HEK293 (cell line): ENCODE measurements around the gene FUT3.
"Not testable (repeated sequence)": the region's sequence is repeated elsewhere in the genome, so short reads cannot be mapped to it uniquely, and the experiment has no call there.

ENCODE experiments used
- CTCF ChIA-PET: fragments of 350-600 bp; formaldehyde crosslinking; extraction: SDS; loops from one replicate; lab custom pipeline; 2021; ENCODE audit warnings: antibody characterized with exemption; lab: Yijun Ruan, JAX
- POLR2A ChIA-PET: fragments of 300-600 bp; formaldehyde crosslinking; extraction: SDS; loops from one replicate; lab custom pipeline; 2020; ENCODE audit warnings: antibody characterized with exemption, inconsistent platforms; lab: Yijun Ruan, JAX
- H3K27ac ChIP-seq: fragments of 200-500 bp; sonication (Bioruptor generic); 2 replicates; pipeline ENCODE4 v1.5.1; 2014; ENCODE audit warnings: low read depth, low read length, control low read depth, inconsistent platforms; ENCODE audit errors: extremely low read depth
- H3K36me3 ChIP-seq, 2 experiments: fragments of 200-500 bp in 1 of 2; sonication (Bioruptor generic) in 1 of 2; 1 replicate in 1 of 2; 2 replicates in 1 of 2; pipeline ENCODE4 v1.5.1; 2014 to 2017; ENCODE audit warnings: inconsistent platforms in 2 of 2, low read length in 2 of 2; ENCODE audit not compliant: control insufficient read depth in 2 of 2, insufficient read depth in 1 of 2
- H3K4me1 ChIP-seq: fragments of 200-500 bp; sonication (Bioruptor generic); 2 replicates; pipeline ENCODE4 v1.5.1; 2014; ENCODE audit warnings: mild to moderate bottlenecking, low read length, inconsistent platforms; ENCODE audit not compliant: control insufficient read depth, insufficient read depth
- H3K4me3 ChIP-seq: 2 replicates; pipeline ENCODE4 v1.5.1; 2011; ENCODE audit warnings: low read depth, mild to moderate bottlenecking, control low read depth, low read length, moderate library complexity
- H3K9me3 ChIP-seq: fragments of 200-500 bp; sonication (Bioruptor generic); 2 replicates; pipeline ENCODE4 v1.5.1; 2014; ENCODE audit warnings: low read depth, low read length, inconsistent platforms; ENCODE audit not compliant: control insufficient read depth, insufficient read depth
- HOXA7 ChIP-seq: sonication (generic); formaldehyde crosslinking; IDR thresholded peaks from 2 replicates; pipeline ENCODE4 v1.8.1; 2022; ENCODE audit warnings: missing genetic modification reagents, borderline replicate concordance
- MYNN ChIP-seq: fragments of 450-650 bp; formaldehyde crosslinking; IDR thresholded peaks from 2 replicates; pipeline ENCODE4 v1.5.1; 2016; ENCODE audit warnings: missing biosample characterization, missing genetic modification characterization, borderline replicate concordance
- PBX3 ChIP-seq: sonication (generic); formaldehyde crosslinking; IDR thresholded peaks from 2 replicates; pipeline ENCODE4 v1.8.1; 2022; ENCODE audit warnings: mild to moderate bottlenecking, moderate library complexity, missing genetic modification reagents
- WT1 ChIP-seq: fragments of 450-650 bp; formaldehyde crosslinking; IDR thresholded peaks from 2 replicates; pipeline ENCODE4 v1.5.1; 2016; ENCODE audit warnings: missing biosample characterization, missing genetic modification characterization
- ZBTB10 ChIP-seq: fragments of 450-650 bp; formaldehyde crosslinking; IDR thresholded peaks from 2 replicates; pipeline ENCODE4 v1.5.1; 2016; ENCODE audit warnings: missing biosample characterization, missing genetic modification characterization
- ZBTB7A ChIP-seq: fragments of 450-650 bp; formaldehyde crosslinking; IDR thresholded peaks from 2 replicates; pipeline ENCODE4 v1.5.1; 2016; ENCODE audit warnings: low read depth, missing biosample characterization, missing genetic modification characterization
- ZFP37 ChIP-seq: fragments of 450-650 bp; formaldehyde crosslinking; IDR thresholded peaks from 2 replicates; pipeline ENCODE4 v1.5.1; 2016; ENCODE audit warnings: missing biosample characterization, missing genetic modification characterization
- ZIC2 ChIP-seq: fragments of 450-650 bp; formaldehyde crosslinking; IDR thresholded peaks from 2 replicates; pipeline ENCODE4 v1.5.1; 2016; ENCODE audit warnings: missing biosample characterization, missing genetic modification characterization
- ZNF148 ChIP-seq: fragments of 450-650 bp; formaldehyde crosslinking; IDR thresholded peaks from 2 replicates; pipeline ENCODE4 v1.5.0; 2017; ENCODE audit warnings: missing biosample characterization, missing genetic modification characterization, borderline replicate concordance
- ZNF16 ChIP-seq: fragments of 450-650 bp; formaldehyde crosslinking; IDR thresholded peaks from 2 replicates; pipeline ENCODE4 v1.5.1; 2016; ENCODE audit warnings: low read depth, missing biosample characterization, missing genetic modification characterization
- ZNF169 ChIP-seq: fragments of 450-650 bp; formaldehyde crosslinking; IDR thresholded peaks from 2 replicates; pipeline ENCODE4 v1.5.1; 2016; ENCODE audit warnings: missing biosample characterization, missing genetic modification characterization
- ZNF221 ChIP-seq: fragments of 450-650 bp; formaldehyde crosslinking; IDR thresholded peaks from 2 replicates; pipeline ENCODE4 v1.5.1; 2017; ENCODE audit warnings: missing biosample characterization, missing genetic modification characterization, borderline replicate concordance
- ZNF23 ChIP-seq: fragments of 450-650 bp; formaldehyde crosslinking; IDR thresholded peaks from 2 replicates; pipeline ENCODE4 v1.5.1; 2016; ENCODE audit warnings: missing biosample characterization, missing genetic modification characterization, borderline replicate concordance
- ZNF24 ChIP-seq: fragments of 450-650 bp; formaldehyde crosslinking; IDR thresholded peaks from 2 replicates; pipeline ENCODE4 v1.5.1; 2016; ENCODE audit warnings: missing biosample characterization, missing genetic modification characterization
- ZNF362 ChIP-seq: fragments of 450-650 bp; formaldehyde crosslinking; IDR thresholded peaks from 2 replicates; pipeline ENCODE4 v1.5.1; 2016; ENCODE audit warnings: missing biosample characterization, missing genetic modification characterization
- ZNF416 ChIP-seq: fragments of 450-650 bp; formaldehyde crosslinking; IDR thresholded peaks from 2 replicates; pipeline ENCODE4 v1.5.1; 2016; ENCODE audit warnings: missing biosample characterization, missing genetic modification characterization
- ZNF521 ChIP-seq: fragments of 450-650 bp; formaldehyde crosslinking; IDR thresholded peaks from 2 replicates; pipeline ENCODE4 v1.5.1; 2017; ENCODE audit warnings: missing biosample characterization, mild to moderate bottlenecking, missing genetic modification characterization
- ZNF558 ChIP-seq: fragments of 450-650 bp; formaldehyde crosslinking; IDR thresholded peaks from 2 replicates; pipeline ENCODE4 v1.5.1; 2016; ENCODE audit warnings: missing biosample characterization, missing genetic modification characterization
- ZNF660 ChIP-seq: fragments of 450-650 bp; IDR thresholded peaks from 2 replicates; pipeline ENCODE4 v1.5.1; 2018; ENCODE audit warnings: missing biosample characterization, mild to moderate bottlenecking, missing genetic modification characterization
- ZNF664 ChIP-seq: fragments of 450-650 bp; formaldehyde crosslinking; IDR thresholded peaks from 2 replicates; pipeline ENCODE4 v1.5.1; 2016; ENCODE audit warnings: missing biosample characterization, missing genetic modification characterization
- ZSCAN18 ChIP-seq: fragments of 450-650 bp; formaldehyde crosslinking; IDR thresholded peaks from 2 replicates; pipeline ENCODE4 v1.5.1; 2016; ENCODE audit warnings: missing biosample characterization, missing genetic modification characterization

The FUT3 gene

GRCh38 chr19:5889288-5889971 is 38.2 kb upstream of the FUT3 start (continued):
- no peak for TF ChIP-seq ZNF221
- no peak for TF ChIP-seq ZNF169 (tag by site-specific recombination)
- TF ChIP-seq PBX3 (CRISPR knock-in tag): no peak
- TF ChIP-seq MYNN: no peak
- TF ChIP-seq ZNF23 (tag by site-specific recombination): no peak
- TF ChIP-seq ZSCAN18: no peak
- peak; percentile 71 for TF ChIP-seq ZIC2
- peak; percentile 83 for TF ChIP-seq ZNF362 (tag by site-specific recombination)
- no peak for TF ChIP-seq HOXA7 (CRISPR knock-in tag)
- TF ChIP-seq ZBTB10: no peak
- no peak for TF ChIP-seq ZNF521 (tag by site-specific recombination)
- TF ChIP-seq ZNF416 (tag by site-specific recombination): no peak
- no peak for TF ChIP-seq ZFP37 (tag by site-specific recombination)
- no peak for TF ChIP-seq ZNF16 (tag by site-specific recombination)
- TF ChIP-seq ZNF660 (tag by site-specific recombination): no peak
- TF ChIP-seq ZNF664: no peak
- peak; percentile 59; the same call in 1 of the 2 replicates for TF ChIP-seq ZNF24 (tag by site-specific recombination)
- no peak for TF ChIP-seq WT1
- TF ChIP-seq ZNF148 (tag by site-specific recombination): no peak
- TF ChIP-seq ZBTB7A: no peak
- no peak for TF ChIP-seq ZNF558 (tag by site-specific recombination)
- TF ChIP-seq, all 188 proteins: peak for 6

- H3K4me3 ChIP-seq, POLR2A ChIA-PET, H3K9me3 ChIP-seq, H3K36me3 ChIP-seq, H3K4me1 ChIP-seq, H3K27ac ChIP-seq: not testable (repeated sequence)
- CTCF ChIA-PET: interaction anchor here (0.6 to 5.1 kb wide), 5 partner anchors 17 to 1259 kb away, joined by 3 to 30 read pairs (median 4); no protein-coding TSS in a partner anchor
Measured at GRCh38 chr19:5884065-5884811, 33.0 kb upstream of the FUT3 start.
